ENCODE results near the gene TMTC1. TPM values are rescaled to one million over a fixed set of nuclear protein-coding genes. Genes with fewer than 3 reads are reported as not detected.

TMTC1 gene
- polyA plus RNA-seq, 1 donor (not counting 4 experiments of a cell fraction or from before 2014, with no cell fraction given) = 3.7 TPM

DNA sequence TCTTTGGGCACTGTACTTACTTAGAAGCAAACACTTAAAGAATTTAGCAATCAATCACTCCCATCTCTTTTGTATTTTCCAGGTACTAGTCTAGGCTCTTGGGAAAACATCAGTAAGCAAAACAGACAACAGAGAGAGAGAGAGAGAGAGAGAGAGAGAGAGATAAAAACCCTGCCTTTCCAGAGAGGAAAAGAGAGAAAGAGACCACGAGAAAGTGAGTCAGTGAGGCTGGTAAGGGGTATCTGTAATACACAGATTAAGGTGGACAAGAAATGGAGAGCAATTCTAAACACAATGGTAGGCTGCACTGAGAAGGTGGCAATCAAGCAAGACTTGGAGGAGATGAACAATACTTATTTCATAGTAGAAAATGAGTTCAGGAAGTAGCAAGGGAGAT is 166.3 kb downstream of the TMTC1 start:
- Histone ChIP-seq H3K4me2 (ENCODE audit: control insufficient read depth, extremely low read depth, insufficient read depth, low read depth, low read length) (peak overlapping the region; percentile 19), H4K20me1 (ENCODE audit: control insufficient read depth, extremely low read depth, insufficient read depth, low read length) (no peaks in the 10 kb centered on the region), H3K79me2 (ENCODE audit: control insufficient read depth, insufficient read depth, low read length) (no peaks in the 10 kb centered on the region), H3K36me3 (ENCODE audit: control insufficient read depth in 2 of 2, extremely low read depth in 1 of 2, insufficient read depth in 2 of 2, low read length in 2 of 2) (peaks cover 0 to 1% of the 10 kb centered on the region in 2 experiments), H3K9me1 (ENCODE audit: control insufficient read depth, extremely low read depth, insufficient read depth, low read length) (no peaks in the 10 kb centered on the region), H3K9ac (ENCODE audit: control insufficient read depth, extremely low read depth, insufficient read depth, low read length) (no peak overlapping the region), H3K9me3 (ENCODE audit: control insufficient read depth, low read depth, low read length) (no peaks in the 10 kb centered on the region), H3K4me1 (ENCODE audit: control insufficient read depth, extremely low read depth, insufficient read depth, low read length) (peaks cover 10% of the 10 kb centered on the region), H3K27me3 (ENCODE audit: control insufficient read depth, extremely low read depth, insufficient read depth, low read length) (no peaks in the 10 kb centered on the region), H3K4me3 (ENCODE audit: control insufficient read depth in 2 of 3, extremely low read depth in 1 of 3, insufficient read depth in 2 of 3, low read depth in 1 of 3, low read length in 3 of 3) (no peak overlapping the region), H3K27ac (ENCODE audit: control insufficient read depth, insufficient read depth, low read length) (peak overlapping the region; percentile 19), H2AFZ (ENCODE audit: control insufficient read depth, low read length) (no peak overlapping the region)
- dilution Hi-C loops (cut with MboI; ENCODE audit: extremely low pct_ligation_motif_present, low sequenced_read_pairs) = no loop called here
- no peak for FAIRE-seq
- no peak for TF ChIP-seq EZH2 (IDR thresholded peaks at IDR 0.05; ENCODE audit: low read length)
- TF ChIP-seq, protein P1, sequence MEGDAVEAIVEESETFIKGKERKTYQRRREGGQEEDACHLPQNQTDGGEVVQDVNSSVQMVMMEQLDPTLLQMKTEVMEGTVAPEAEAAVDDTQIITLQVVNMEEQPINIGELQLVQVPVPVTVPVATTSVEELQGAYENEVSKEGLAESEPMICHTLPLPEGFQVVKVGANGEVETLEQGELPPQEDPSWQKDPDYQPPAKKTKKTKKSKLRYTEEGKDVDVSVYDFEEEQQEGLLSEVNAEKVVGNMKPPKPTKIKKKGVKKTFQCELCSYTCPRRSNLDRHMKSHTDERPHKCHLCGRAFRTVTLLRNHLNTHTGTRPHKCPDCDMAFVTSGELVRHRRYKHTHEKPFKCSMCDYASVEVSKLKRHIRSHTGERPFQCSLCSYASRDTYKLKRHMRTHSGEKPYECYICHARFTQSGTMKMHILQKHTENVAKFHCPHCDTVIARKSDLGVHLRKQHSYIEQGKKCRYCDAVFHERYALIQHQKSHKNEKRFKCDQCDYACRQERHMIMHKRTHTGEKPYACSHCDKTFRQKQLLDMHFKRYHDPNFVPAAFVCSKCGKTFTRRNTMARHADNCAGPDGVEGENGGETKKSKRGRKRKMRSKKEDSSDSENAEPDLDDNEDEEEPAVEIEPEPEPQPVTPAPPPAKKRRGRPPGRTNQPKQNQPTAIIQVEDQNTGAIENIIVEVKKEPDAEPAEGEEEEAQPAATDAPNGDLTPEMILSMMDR (optimal IDR thresholded peaks at IDR 0.05 in 1 of 3, IDR thresholded peaks at IDR 0.05 in 1 of 3, conservative IDR thresholded peaks at IDR 0.05 in 1 of 3; ENCODE audit: extremely low read depth in 1 of 3, insufficient read depth in 2 of 3, low read length in 3 of 3) = no peak
- no peak for DNase-seq (ENCODE audit: low read depth, low spot score)

DNA sequence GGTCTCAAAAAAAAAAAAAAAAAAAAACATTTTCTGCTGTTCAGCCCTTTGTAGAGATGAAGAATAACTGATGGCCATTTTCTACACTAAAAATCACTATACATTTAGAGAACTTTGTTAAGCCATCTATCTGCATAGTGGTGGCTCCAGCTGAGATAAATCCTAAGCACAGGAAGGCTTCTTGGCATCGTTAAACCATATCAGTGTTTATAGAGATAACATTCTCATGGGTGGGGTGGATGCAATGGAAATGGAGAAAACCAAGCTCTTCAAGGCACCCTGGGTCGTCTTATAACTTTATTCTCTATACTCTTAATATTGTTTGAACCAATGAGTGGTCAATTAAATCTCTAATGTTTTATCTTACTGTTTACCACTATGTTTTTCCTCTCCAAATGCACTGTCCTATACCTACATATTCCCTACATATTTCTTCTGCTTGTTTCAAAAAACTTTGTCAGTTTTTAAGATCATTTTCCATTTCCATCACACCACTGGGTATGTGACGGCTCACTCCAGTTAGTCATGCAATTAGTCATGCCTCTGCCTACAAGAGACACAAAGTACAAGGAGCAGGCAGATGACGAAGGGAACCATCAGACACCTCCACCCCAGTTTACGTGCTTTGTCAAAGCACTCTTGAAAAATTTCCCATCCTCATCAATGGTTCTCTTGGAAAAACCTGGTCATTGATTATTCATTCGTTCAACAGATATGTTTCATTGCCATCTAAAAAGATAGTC is 166.9 kb downstream of the TMTC1 start:
- peak; percentile 86 for FAIRE-seq
- peak; percentile 38 for DNase-seq (ENCODE audit: low read depth, low spot score)
- peak overlapping the region; percentile 19 for H3K4me2 ChIP-seq (ENCODE audit: control insufficient read depth, extremely low read depth, insufficient read depth, low read depth, low read length)
- no peaks in the 10 kb centered on the region for H3K79me2 ChIP-seq (ENCODE audit: control insufficient read depth, insufficient read depth, low read length)
- dilution Hi-C loops (cut with MboI; ENCODE audit: extremely low pct_ligation_motif_present, low sequenced_read_pairs) = no loop called here
- H3K9me1 ChIP-seq (ENCODE audit: control insufficient read depth, extremely low read depth, insufficient read depth, low read length) = no peaks in the 10 kb centered on the region
- H3K9me3 ChIP-seq (ENCODE audit: control insufficient read depth, low read depth, low read length) = no peaks in the 10 kb centered on the region
- peaks cover 10% of the 10 kb centered on the region for H3K4me1 ChIP-seq (ENCODE audit: control insufficient read depth, extremely low read depth, insufficient read depth, low read length)
- peak overlapping the region; percentile 19 for H3K27ac ChIP-seq (ENCODE audit: control insufficient read depth, insufficient read depth, low read length)
- H3K36me3 ChIP-seq (ENCODE audit: control insufficient read depth in 2 of 2, extremely low read depth in 1 of 2, insufficient read depth in 2 of 2, low read length in 2 of 2) = peaks cover 0 to 1% of the 10 kb centered on the region in 2 experiments
- H3K9ac ChIP-seq (ENCODE audit: control insufficient read depth, extremely low read depth, insufficient read depth, low read length) = no peak overlapping the region
- H2AFZ ChIP-seq (ENCODE audit: control insufficient read depth, low read length) = no peak overlapping the region
- TF ChIP-seq, protein P1 (optimal IDR thresholded peaks at IDR 0.05 in 1 of 3, IDR thresholded peaks at IDR 0.05 in 1 of 3, conservative IDR thresholded peaks at IDR 0.05 in 1 of 3; ENCODE audit: extremely low read depth in 1 of 3, insufficient read depth in 2 of 3, low read length in 3 of 3) = no peak
- TF ChIP-seq EZH2 (IDR thresholded peaks at IDR 0.05; ENCODE audit: low read length) = no peak
- H3K27me3 ChIP-seq (ENCODE audit: control insufficient read depth, extremely low read depth, insufficient read depth, low read length) = no peaks in the 10 kb centered on the region
- no peak overlapping the region for H3K4me3 ChIP-seq (ENCODE audit: control insufficient read depth in 2 of 3, extremely low read depth in 1 of 3, insufficient read depth in 2 of 3, low read depth in 1 of 3, low read length in 3 of 3)
- H4K20me1 ChIP-seq (ENCODE audit: control insufficient read depth, extremely low read depth, insufficient read depth, low read length) = no peaks in the 10 kb centered on the region
